Measurements from ENCODE around the gene NPHP4.

The NPHP4 gene

GRCh38 chr1:5994713-5995621 is 2.7 kb upstream of the NPHP4 start:
- Histone ChIP-seq H3K27me3 (ENCODE audit: low read depth) (no peaks in the 10 kb centered on the region), H3K4me1 (peaks cover 7% of the 10 kb centered on the region; the same call in 1 of the 2 replicates), H3K9me3 (no peaks in the 10 kb centered on the region), H3K4me3 (no peak overlapping the region), H3K36me3 (replicated peaks) (no peaks in the 10 kb centered on the region)
- DNase-seq (ENCODE audit: low spot score in 2 of 2): no peak
- in situ Hi-C loops (cut with MboI; ENCODE audit: low sequenced_read_pairs): no loop called here

GRCh38 chr1:5993556-5994491 is 1.6 kb upstream of the NPHP4 start:
- Histone ChIP-seq H3K4me3 (peak overlapping the region; percentile 84), H3K9me3 (no peaks in the 10 kb centered on the region), H3K36me3 (replicated peaks) (no peaks in the 10 kb centered on the region), H3K27me3 (ENCODE audit: low read depth) (no peaks in the 10 kb centered on the region), H3K4me1 (peaks cover 7% of the 10 kb centered on the region; the same call in 1 of the 2 replicates)
- in situ Hi-C loops (cut with MboI; ENCODE audit: low sequenced_read_pairs): no loop called here
- DNase-seq (ENCODE audit: low spot score in 2 of 2): peak in 1 of 2 experiments; percentile 19

- in situ Hi-C loops (cut with MboI; ENCODE audit: low sequenced_read_pairs): no loop called here
- Histone ChIP-seq H3K36me3 (replicated peaks) (no peaks in the 10 kb centered on the region), H3K27me3 (ENCODE audit: low read depth) (no peaks in the 10 kb centered on the region), H3K9me3 (no peaks in the 10 kb centered on the region), H3K4me3 (peak overlapping the region; percentile 84), H3K4me1 (peaks cover 7% of the 10 kb centered on the region; the same call in 1 of the 2 replicates)
- DNase-seq (ENCODE audit: low spot score in 2 of 2): peak in 1 of 2 experiments; percentile 27
Observed at GRCh38 chr1:5992814-5993555, 760 bp upstream of the NPHP4 start.

DNA sequence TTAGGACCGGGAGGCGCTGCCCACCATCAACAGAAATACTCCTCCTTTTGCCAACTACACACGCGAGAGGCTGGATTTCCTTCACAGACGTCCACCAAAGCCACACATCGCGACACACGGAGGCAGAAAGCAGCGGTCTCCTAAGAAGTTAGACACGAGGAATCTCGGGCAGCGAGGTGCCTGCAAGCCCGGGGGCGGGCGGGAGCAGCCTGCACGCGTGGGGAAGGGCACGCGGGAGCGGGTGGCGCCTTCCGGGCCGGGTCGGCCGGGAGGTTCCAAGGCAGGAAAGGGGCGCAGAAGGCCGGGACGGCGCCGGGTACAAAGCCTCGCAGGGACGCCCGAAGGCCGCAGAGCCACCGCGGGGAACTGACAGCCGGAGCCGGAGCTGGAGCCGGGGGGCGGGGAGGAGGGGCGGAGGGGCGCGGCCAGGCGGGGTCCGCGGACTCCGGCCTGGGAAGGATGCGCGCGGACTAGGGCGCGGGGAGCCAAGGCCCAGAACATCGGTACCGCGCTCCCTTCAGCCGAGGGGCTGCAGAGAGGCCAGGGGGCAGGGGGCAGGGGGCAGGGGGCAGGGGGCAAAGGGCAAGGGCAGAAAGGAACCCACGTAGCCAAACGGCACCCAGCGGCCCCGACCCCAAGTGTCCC is 722 bp downstream of the NPHP4 start:
- in situ Hi-C loops (cut with MboI; ENCODE audit: low sequenced_read_pairs): no loop called here
- H3K4me3 ChIP-seq: peak overlapping the region; percentile 84
- no peaks in the 10 kb centered on the region for H3K9me3 ChIP-seq
- H3K36me3 ChIP-seq (replicated peaks): no peaks in the 10 kb centered on the region
- H3K27me3 ChIP-seq (ENCODE audit: low read depth): no peaks in the 10 kb centered on the region
- peak; percentile 22 to 74 for DNase-seq (ENCODE audit: low spot score in 2 of 2)
- peaks cover 7% of the 10 kb centered on the region; the same call in 1 of the 2 replicates for H3K4me1 ChIP-seq

DNA sequence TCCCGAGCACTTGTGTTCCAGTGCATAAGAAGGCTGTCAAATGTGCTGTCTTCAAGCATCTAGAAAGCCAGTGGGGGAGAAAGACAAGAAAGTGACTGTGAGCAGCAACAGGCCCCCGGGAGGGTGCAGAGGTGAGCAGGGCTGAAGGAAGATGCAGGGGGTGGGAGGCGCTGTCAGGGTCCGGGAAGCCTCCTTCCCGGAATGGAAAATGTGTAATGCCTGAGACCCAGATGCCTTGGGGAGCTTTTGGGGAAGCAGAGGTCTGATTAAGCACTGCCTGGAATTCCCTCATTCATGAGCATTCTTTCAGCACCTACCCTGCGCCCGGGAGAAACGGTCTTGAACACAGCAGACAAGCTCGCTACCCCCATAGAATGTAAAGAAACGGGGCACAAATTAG is 1.3 kb downstream of the NPHP4 start:
- peak; percentile 19 to 37 for DNase-seq (ENCODE audit: low spot score in 2 of 2)
- Histone ChIP-seq H3K36me3 (replicated peaks) (no peaks in the 10 kb centered on the region; the same call in 1 of the 2 replicates), H3K4me3 (peak overlapping the region; percentile 84), H3K4me1 (peaks cover 7% of the 10 kb centered on the region; the same call in 1 of the 2 replicates), H3K9me3 (no peaks in the 10 kb centered on the region), H3K27me3 (ENCODE audit: low read depth) (no peaks in the 10 kb centered on the region)
- in situ Hi-C loops (cut with MboI; ENCODE audit: low sequenced_read_pairs): no loop called here

DNA sequence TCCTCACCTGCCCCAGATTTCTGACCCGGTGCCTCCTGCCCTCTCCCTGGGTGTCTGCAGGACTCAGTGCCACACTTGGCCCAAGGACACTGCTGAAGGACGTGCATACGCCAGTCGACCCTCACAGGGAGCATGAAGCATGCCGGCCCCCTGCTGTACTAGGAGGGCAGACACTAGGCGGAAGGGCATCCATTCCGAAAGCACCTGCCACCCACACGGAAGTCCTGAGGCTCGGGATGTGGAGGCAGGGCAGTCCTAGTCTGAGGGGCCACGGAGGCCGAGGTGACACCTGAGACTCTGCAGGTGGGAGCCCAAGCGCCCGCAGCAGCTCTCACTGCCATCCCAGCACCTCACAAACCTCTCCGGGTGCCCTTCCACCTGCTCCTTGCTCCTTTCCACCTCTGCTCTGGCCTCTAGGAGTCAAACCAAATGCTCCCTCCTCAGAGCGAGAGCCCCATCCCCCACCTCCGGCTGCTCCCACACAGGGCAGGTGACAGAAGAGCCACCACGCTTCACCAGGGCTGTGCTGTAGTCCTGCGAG is 2.4 kb downstream of the NPHP4 start:
- H3K27me3 ChIP-seq (ENCODE audit: low read depth): no peaks in the 10 kb centered on the region
- in situ Hi-C loops (cut with MboI; ENCODE audit: low sequenced_read_pairs): no loop called here
- H3K4me1 ChIP-seq: peaks cover 7% of the 10 kb centered on the region; the same call in 1 of the 2 replicates
- H3K4me3 ChIP-seq: no peak overlapping the region
- no peaks in the 10 kb centered on the region; the same call in 1 of the 2 replicates for H3K36me3 ChIP-seq (replicated peaks)
- no peaks in the 10 kb centered on the region for H3K9me3 ChIP-seq
- DNase-seq (ENCODE audit: low spot score in 2 of 2): no peak

DNA sequence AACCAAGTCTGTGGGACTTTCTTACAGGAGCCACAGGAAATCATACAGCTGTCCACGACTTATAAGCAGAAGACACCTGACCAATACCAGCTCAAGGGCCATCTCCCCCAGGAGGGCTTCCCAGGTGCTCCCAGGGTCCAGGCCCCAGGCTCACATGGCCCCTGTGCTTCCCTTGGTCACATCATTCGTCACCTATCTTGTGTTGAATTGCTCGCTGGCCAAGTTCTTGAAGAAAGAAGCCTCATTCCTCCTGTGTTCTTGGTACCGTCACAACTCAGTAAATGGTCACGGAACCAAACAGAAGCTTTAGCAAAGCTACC is 3.0 kb downstream of the NPHP4 start:
- H3K4me1 ChIP-seq: peaks cover 7% of the 10 kb centered on the region; the same call in 1 of the 2 replicates
- no peak overlapping the region for H3K4me3 ChIP-seq
- no peaks in the 10 kb centered on the region for H3K27me3 ChIP-seq (ENCODE audit: low read depth)
- no peaks in the 10 kb centered on the region for H3K9me3 ChIP-seq
- in situ Hi-C loops (cut with MboI; ENCODE audit: low sequenced_read_pairs): no loop called here
- no peaks in the 10 kb centered on the region; the same call in 1 of the 2 replicates for H3K36me3 ChIP-seq (replicated peaks)
- no peak for DNase-seq (ENCODE audit: low spot score in 2 of 2)

- H3K9me3 ChIP-seq: no peaks in the 10 kb centered on the region
- in situ Hi-C loops (cut with MboI; ENCODE audit: low sequenced_read_pairs): no loop called here
- H3K27me3 ChIP-seq (ENCODE audit: low read depth): no peaks in the 10 kb centered on the region
- peaks cover 7% of the 10 kb centered on the region; the same call in 1 of the 2 replicates for H3K4me1 ChIP-seq
- H3K36me3 ChIP-seq (replicated peaks): no peaks in the 10 kb centered on the region; the same call in 1 of the 2 replicates
- DNase-seq (ENCODE audit: low spot score in 2 of 2): no peak
- no peak overlapping the region for H3K4me3 ChIP-seq
Observed at GRCh38 chr1:5988596-5989285, 3.5 kb downstream of the NPHP4 start.

GRCh38 chr1:5986018-5986417 is 6.2 kb downstream of the NPHP4 start:
- no peak overlapping the region for H3K4me3 ChIP-seq
- peaks cover 3% of the 10 kb centered on the region; the same call in 1 of the 2 replicates for H3K4me1 ChIP-seq
- no peaks in the 10 kb centered on the region for H3K9me3 ChIP-seq
- in situ Hi-C loops (cut with MboI; ENCODE audit: low sequenced_read_pairs): no loop called here
- no peaks in the 10 kb centered on the region for H3K27me3 ChIP-seq (ENCODE audit: low read depth)
- no peaks in the 10 kb centered on the region; the same call in 1 of the 2 replicates for H3K36me3 ChIP-seq (replicated peaks)
- no peak for DNase-seq (ENCODE audit: low spot score in 2 of 2)

DNA sequence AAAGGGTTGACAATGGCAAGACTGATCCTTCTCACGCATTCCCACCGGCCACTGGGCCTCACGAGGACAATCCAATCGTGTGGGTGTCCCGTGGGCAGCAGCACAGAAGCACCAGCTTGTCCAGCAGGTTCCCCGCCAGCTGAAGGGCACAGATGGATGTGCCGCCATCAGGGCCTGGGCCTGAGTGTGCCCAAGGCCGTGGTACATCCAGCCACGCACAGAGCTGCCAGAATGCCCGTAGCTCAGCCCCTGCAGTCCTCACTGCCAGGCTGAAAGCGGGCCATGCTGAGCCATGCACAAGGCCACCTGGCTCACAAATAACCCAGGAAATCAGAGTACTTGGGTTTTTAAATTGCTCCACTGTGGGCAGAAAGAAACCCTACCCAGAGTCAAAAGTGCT is 7.0 kb downstream of the NPHP4 start:
- Histone ChIP-seq H3K36me3 (replicated peaks) (no peaks in the 10 kb centered on the region; the same call in 1 of the 2 replicates), H3K9me3 (no peaks in the 10 kb centered on the region), H3K4me1 (0 out of 2 replicates have a peak, but pooled peaks cover 3% of the 10 kb centered on the region), H3K27me3 (ENCODE audit: low read depth) (no peaks in the 10 kb centered on the region), H3K4me3 (no peak overlapping the region)
- in situ Hi-C loops (cut with MboI; ENCODE audit: low sequenced_read_pairs): no loop called here
- no peak for DNase-seq (ENCODE audit: low spot score in 2 of 2)

DNA sequence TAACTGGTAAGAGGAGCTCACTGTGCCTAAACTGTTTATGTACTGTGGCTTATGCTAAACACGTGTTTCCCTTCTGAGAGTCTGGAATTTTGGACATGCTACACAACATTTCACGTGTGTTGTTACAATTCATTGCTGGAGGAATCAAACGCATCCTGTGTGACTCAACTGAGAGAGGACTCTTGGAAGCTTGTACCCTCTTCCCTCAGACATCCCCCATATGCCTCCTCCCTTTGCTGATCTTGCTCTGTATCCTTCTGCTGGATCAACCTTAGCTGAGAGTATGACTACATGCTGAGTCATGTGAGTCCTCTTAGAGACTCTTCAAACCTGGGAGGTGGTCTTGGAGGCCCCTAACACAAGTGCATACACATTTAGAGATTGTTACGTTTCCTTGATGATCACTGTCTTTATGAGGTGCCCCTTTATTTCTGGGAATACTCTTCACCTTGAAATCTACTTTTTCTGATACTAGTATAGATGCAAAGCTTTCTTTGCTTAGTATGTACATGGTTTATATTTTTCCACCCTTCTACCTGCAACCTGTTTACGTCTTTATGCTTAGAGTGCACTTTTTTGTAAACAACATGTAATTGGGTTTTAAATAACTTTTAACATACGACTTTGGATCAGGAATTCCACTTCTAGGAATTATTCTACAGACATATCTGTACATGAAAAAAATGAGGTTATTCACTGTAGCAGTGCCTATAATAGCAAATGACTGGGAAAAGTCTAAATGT is 8.7 kb downstream of the NPHP4 start:
- DNase-seq (ENCODE audit: low spot score in 2 of 2): no peak
- in situ Hi-C loops (cut with MboI; ENCODE audit: low sequenced_read_pairs): no loop called here
- Histone ChIP-seq H3K27me3 (ENCODE audit: low read depth) (no peaks in the 10 kb centered on the region), H3K4me1 (0 out of 2 replicates have a peak, but pooled peaks cover 3% of the 10 kb centered on the region), H3K4me3 (no peak overlapping the region), H3K36me3 (replicated peaks) (no peaks in the 10 kb centered on the region; the same call in 1 of the 2 replicates), H3K9me3 (no peaks in the 10 kb centered on the region)

Data from HAP-1 (cell line).